SH-SY5Y (cell line): ENCODE measurements around the gene CLSTN2.

Experiments used
- GATA2 ChIP-seq: IDR thresholded peaks from 2 replicates; pipeline ENCODE4 v1.6.1; 2011; ENCODE audit warnings: mild to moderate bottlenecking, low read depth, low read length
- GATA3 ChIP-seq: IDR thresholded peaks from 2 replicates; pipeline ENCODE4 v1.6.1; 2011; ENCODE audit warnings: low read depth, mild to moderate bottlenecking, low read length, moderate library complexity

GRCh38 chr3:140467104-140467577 lies 532.2 kb downstream of the CLSTN2 start:
- TF ChIP-seq GATA2 (no peak), GATA3 (no peak)
